Stomach (tissue), 9 donors: ENCODE results near the gene PPP1CA. TPM values are rescaled to one million over a fixed set of nuclear protein-coding genes. Genes with fewer than 3 reads are reported as not detected.
A peak's percentile ranks its signal among the peaks of the same experiment; 100 is the strongest.

Experiments used
- DNase-seq, 2 donors: peaks; one replicate each; pipeline versions ENCODE4 v3.0.0 to v3.0.0-alpha.2; 2013 to 2019
- H3K27ac ChIP-seq, 5 donors: fragments of 200-600 bp in 4 of 5; sonication (generic) in 4 of 5; one replicate each; pipeline ENCODE4 v1.5.1; 2013 to 2019; ENCODE audit warnings: mild to moderate bottlenecking in 1 of 5, moderate library complexity in 1 of 5
- H3K27me3 ChIP-seq, 3 donors: fragments of 200-600 bp; sonication (generic); one replicate each; pipeline ENCODE4 v1.5.1; 2017 to 2019; ENCODE audit warnings: mixed run types in 1 of 3
- H3K36me3 ChIP-seq, 4 donors: fragments of 200-600 bp; sonication (generic); 1 replicate in 3 of 4; 2 replicates in 1 of 4; pipeline ENCODE4 v1.5.1; 2016 to 2019
- H3K4me1 ChIP-seq, 4 donors: fragments of 200-600 bp; sonication (generic); one replicate each; pipeline ENCODE4 v1.5.1; 2016 to 2019
- H3K4me3 ChIP-seq, 4 donors: fragments of 200-600 bp; sonication (generic) in 3 of 4; one replicate each; pipeline ENCODE4 v1.5.1; 2016 to 2019; ENCODE audit warnings: mild to moderate bottlenecking in 1 of 4
- H3K9me3 ChIP-seq, 4 donors: fragments of 200-600 bp; sonication (generic); one replicate each; pipeline ENCODE4 v1.5.1; 2016 to 2019
- CTCF ChIP-seq, 7 experiments: fragments of 450-650 bp in 4 of 7; fragments of 200-600 bp in 3 of 7; sonication (generic) in 3 of 7; IDR thresholded peaks; one replicate each; pipeline ENCODE4 v1.5.1; 2016 to 2019; ENCODE audit warnings: antibody characterized with exemption in 7 of 7, control low read depth in 2 of 7, mild to moderate bottlenecking in 1 of 7
- EP300 ChIP-seq: sonication (generic); formaldehyde crosslinking; IDR thresholded peaks from one replicate; pipeline ENCODE4 v1.6.1; 2017; ENCODE audit warnings: antibody characterized with exemption
- POLR2A ChIP-seq, 4 donors: fragments of 450-650 bp; IDR thresholded peaks; one replicate each; pipeline ENCODE4 v1.6.1; 2016; ENCODE audit warnings: antibody characterized with exemption in 4 of 4, control low read depth in 2 of 4, mild to moderate bottlenecking in 1 of 4, moderate library complexity in 1 of 4
- POLR2AphosphoS5 ChIP-seq, 3 donors: sonication (generic); formaldehyde crosslinking; IDR thresholded peaks; one replicate each; pipeline ENCODE4 v1.6.1; 2016; ENCODE audit warnings: antibody characterized with exemption in 3 of 3
- WGBS, 5 donors: extraction: QIAGEN DNeasy Blood & Tissue Kit in 3 of 5; methylation state at CpG; one replicate each; pipeline versions ENCODE4 v1.1.5 to v1.1.7; 2013 to 2018; 5-methylcytosine and 5-hydroxymethylcytosine counted together
- intact Hi-C: fragments of 100-400 bp; cut with DNase I; formaldehyde crosslinking; loops from one replicate; pipeline ENCODE4 v1.15.1; 2023; ENCODE audit warnings: low total_unique reads
- polyA plus RNA-seq, 3 donors: library from polyadenylated mRNA; stranded (reverse); fragments of 200-250 nt; gene quantifications; one replicate each; pipeline ENCODE4 v1.2.3, GENCODE V29; 2013
- total RNA-seq, 5 donors: library from RNA; depleted of rRNA; stranded (reverse); fragments of >200 nt; gene quantifications; one replicate each; pipeline versions ENCODE4 v1.1.0 to v1.2.3, GENCODE V29; 2014 to 2016
- donor health status: healthy with polysubstance abuse.
- donor health status: Bipolar disorder and iron deficiency.
- donor health status: healthy.

Gene PPP1CA
- total and polyA plus RNA-seq, 8 donors: 28.6 to 229 (median 107) TPM

- 0 to 1% (median 1%) methylated on average over 31 to 97 of the region's 97 CpGs for WGBS, 5 donors
- H3K4me3 ChIP-seq: peak overlapping the region; percentile 52 to 66 (median 62)
These were observed 19.2 kb upstream of the PPP1CA start for GRCh38 chr11:67420646-67421429.

DNA sequence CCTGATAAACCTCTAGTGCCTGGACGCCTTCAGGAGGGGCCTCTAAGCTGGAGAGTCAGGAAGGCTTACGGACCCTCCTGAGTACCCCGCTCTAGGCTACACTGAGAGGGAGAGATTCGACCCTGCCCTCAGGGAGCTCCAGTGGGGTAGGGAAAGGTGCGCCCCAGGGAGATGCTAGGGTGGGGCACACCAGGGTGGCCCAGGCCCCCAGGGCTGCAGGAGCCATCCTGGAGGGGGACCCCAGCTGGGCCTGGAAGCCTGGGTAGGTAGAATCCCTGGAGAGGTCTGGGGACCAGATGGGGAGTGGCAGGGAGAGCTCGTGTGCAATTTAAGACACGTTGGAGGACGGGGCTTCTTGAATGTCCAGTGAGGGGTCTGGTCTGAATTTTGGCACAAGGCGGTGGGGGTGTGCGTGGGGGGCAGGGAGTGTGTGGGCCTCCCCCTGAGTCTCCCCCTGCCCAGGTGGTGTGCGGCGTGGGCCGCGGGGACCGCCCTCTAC, 18.5 kb upstream of the PPP1CA start:
- Histone ChIP-seq H3K27ac (peak overlapping the region; percentile 88 to 96 (median 94)), H3K27me3 (peaks cover 0 to 11% (median 0%) of the 10 kb centered on the region in 3 donors), H3K4me1 (peaks cover 53 to 62% (median 60%) of the 10 kb centered on the region in 4 donors), H3K36me3 (no peaks in the 10 kb centered on the region), H3K9me3 (no peaks in the 10 kb centered on the region), H3K4me3 (peak overlapping the region; percentile 52 to 66 (median 62))
- 30 to 43% (median 34%) methylated on average over 11 to 15 of the region's 15 CpGs for WGBS, 5 donors
- intact Hi-C loops: no loop called here
- no peak for DNase-seq
- TF ChIP-seq POLR2A (IDR thresholded peaks at IDR 0.05): no peak
- TF ChIP-seq CTCF (IDR thresholded peaks at IDR 0.05): no peak
- TF ChIP-seq EP300: no peak
- no peak for TF ChIP-seq POLR2AphosphoS5 (IDR thresholded peaks at IDR 0.05)

More at GRCh38 chr11:67420646-67421429, 19.2 kb upstream of the PPP1CA start:
- Histone ChIP-seq H3K27me3 (peaks cover 0 to 5% (median 0%) of the 10 kb centered on the region in 3 donors), H3K27ac (peak overlapping the region; percentile 88 to 96 (median 94)), H3K9me3 (no peaks in the 10 kb centered on the region), H3K4me1 (peaks cover 47 to 56% (median 54%) of the 10 kb centered on the region in 4 donors), H3K36me3 (no peaks in the 10 kb centered on the region)
- peak; percentile 98 to 99 for DNase-seq
- TF ChIP-seq POLR2A (IDR thresholded peaks at IDR 0.05) (no peak), POLR2AphosphoS5 (IDR thresholded peaks at IDR 0.05) (peak in 2 of 3 donors; percentile 74 to 78)
- intact Hi-C loops: no loop called here

DNA sequence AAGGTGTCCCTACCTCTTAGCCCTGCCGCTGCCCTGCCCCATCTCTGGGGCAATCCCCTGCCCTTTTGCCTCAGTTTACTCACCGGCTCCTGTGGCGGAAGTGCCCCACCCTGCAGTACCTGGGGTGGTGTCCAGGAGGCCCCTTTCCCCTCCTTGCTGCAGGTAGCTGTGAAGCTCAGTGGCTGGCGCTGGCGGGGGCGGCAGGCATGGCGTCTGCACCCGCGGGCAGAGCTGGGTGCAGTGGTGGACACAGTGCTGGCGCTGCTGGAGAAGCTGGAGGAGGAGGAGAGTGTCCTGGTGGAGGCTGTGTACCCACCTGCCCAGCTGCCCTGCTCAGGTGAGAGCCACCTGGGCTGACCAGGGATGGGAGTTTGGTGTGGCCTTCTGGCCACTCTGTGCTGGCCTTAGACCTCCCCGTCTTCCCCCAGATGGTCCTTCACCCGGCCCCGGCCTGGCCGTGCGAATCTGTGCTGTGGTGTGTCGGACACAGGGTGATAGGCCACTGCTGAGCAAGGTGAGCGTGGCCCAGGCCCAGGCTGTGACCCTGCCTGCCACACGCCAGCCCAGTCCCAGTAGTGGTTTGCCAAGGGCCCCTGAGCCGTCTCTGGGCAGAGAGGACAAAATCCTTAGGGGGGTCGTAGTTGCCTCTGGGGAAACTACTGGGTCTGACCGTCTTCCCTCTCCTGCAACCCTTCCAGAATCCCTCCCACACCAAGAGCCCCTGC, 17.8 kb upstream of the PPP1CA start:
- no peak for DNase-seq
- TF ChIP-seq POLR2AphosphoS5 (IDR thresholded peaks at IDR 0.05): no peak
- no peak for TF ChIP-seq CTCF (IDR thresholded peaks at IDR 0.05)
- no peak for TF ChIP-seq POLR2A (IDR thresholded peaks at IDR 0.05)
- TF ChIP-seq EP300: no peak
- no peaks in the 10 kb centered on the region for H3K36me3 ChIP-seq
- intact Hi-C loops: no loop called here
- WGBS, 5 donors: 83 to 86% (median 85%) methylated on average over 15 to 21 of the region's 21 CpGs
- no peak overlapping the region for H3K4me3 ChIP-seq
- peaks cover 60 to 68% (median 67%) of the 10 kb centered on the region in 4 donors for H3K4me1 ChIP-seq
- no peaks in the 10 kb centered on the region for H3K9me3 ChIP-seq
- H3K27me3 ChIP-seq: peaks cover 0 to 17% (median 0%) of the 10 kb centered on the region in 3 donors
- peak overlapping the region; percentile 52 to 96 (median 94) for H3K27ac ChIP-seq

GRCh38 chr11:67418476-67419281, 17.0 kb upstream of the PPP1CA start:
- 31 to 53% (median 39%) methylated on average over 7 to 26 of the region's 26 CpGs for WGBS, 5 donors
- Histone ChIP-seq H3K9me3 (no peaks in the 10 kb centered on the region), H3K36me3 (no peaks in the 10 kb centered on the region), H3K4me3 (no peak overlapping the region), H3K27ac (peak overlapping the region; percentile 23 to 96 (median 52)), H3K27me3 (peaks cover 0 to 17% (median 0%) of the 10 kb centered on the region in 3 donors), H3K4me1 (peaks cover 60 to 68% (median 68%) of the 10 kb centered on the region in 4 donors)
- intact Hi-C loops: no loop called here
- peak in 1 of 2 donors; percentile 67 for DNase-seq
- TF ChIP-seq POLR2A (IDR thresholded peaks at IDR 0.05): no peak
- TF ChIP-seq EP300: no peak
- no peak for TF ChIP-seq CTCF (IDR thresholded peaks at IDR 0.05)
- TF ChIP-seq POLR2AphosphoS5 (IDR thresholded peaks at IDR 0.05): no peak
